Kidney tubule cell (primary cell): Measurements from ENCODE around the gene COQ8B.
"Not testable (repeated sequence)": the region's sequence is repeated elsewhere in the genome, so short reads cannot be mapped to it uniquely, and the experiment has no call there.

Experiments used
- DNase-seq: peaks from one replicate; pipeline ENCODE4 v3.0.0-alpha.2; 2018; ENCODE audit warnings: low spot score

Gene COQ8B

DNA sequence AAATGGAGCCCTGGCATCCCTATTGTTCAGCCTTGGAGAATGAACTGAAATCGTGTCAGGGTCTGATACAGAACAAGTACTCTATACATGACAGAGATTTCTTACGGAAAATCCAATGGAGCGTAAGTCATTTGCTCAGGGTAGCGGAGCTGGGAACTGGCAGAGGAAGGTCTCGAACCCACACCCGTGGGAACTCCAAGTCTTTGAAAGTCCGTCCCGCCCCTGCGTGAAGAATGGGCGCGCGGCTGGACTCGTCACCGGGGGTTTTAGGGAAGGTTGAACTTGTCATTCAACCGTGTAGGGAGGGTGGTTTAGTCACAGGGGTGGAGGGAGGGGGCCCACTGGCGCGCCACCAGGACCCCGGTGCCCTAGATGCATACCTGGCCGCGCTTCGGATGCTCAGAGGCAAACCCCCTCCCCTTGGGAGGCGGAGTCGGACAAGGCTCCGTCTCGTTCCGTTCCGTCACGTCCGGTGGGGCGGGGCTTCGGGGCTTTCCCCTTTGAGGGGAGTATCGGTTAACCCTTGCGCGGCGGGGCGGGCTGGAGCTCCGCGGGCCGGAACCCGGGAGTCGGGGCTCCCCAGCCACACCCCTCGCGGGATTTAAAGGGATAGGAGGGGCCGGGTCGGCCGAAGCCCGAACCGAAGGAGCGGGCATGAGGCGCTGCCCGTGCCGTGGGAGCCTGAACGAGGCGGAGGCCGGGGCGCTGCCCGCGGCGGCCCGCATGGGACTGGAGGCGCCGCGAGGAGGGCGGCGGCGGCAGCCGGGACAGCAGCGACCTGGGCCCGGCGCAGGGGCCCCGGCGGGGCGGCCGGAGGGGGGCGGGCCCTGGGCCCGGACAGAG is at the start of gene COQ8B, which contains the start of gene ITPKC:
Gene COQ8B (minus strand): TSS at position 405 of the 843 bp plus-strand sequence. CDS start 2,254 bp downstream, outside the sequence.
Gene ITPKC (plus strand): TSS at position 631 of the 843 bp plus-strand sequence. CDS start 24 bp downstream, at position 655.
- peak; percentile 100 for DNase-seq

DNA sequence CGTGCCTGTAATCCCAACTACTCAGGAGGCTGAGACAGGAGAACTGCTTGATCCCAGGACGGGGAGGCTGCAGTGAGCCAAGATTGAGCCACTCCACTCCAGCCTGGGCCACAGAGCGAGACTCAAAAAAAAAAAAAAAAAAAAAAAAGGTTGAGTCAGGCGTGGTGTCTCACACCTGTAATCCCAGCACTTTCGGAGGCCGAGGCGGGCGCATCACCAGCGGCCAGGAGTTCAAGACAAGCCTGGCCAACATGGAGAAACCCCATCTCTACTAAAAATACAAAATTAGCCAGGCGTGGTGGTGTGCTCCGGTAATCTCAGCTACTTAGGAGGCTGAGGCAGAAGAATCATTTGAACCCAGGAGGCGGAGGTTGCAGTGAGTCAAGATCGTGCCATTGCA is 49.7 kb upstream of the COQ8B start:
- not testable (repeated sequence) for DNase-seq

DNA sequence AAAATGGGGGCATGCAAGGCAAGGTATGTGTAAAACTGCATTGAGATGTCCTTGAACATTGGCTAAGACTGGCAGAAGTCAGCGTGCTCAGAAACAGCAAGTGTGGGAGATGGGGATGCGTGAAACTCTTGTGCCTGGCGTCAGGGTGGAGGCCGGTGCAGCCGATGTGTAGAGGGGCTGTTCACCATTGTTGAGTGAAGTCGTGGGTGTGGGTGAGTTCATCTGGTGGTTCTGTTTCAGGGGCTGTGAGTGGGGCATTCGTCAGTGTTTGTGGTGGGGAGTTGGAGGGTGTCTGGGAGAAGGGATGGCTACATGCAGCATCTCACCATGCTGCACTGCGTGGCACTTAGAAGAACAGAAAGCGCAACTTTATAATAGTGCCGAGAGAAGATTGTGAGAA is 47.3 kb upstream of the COQ8B start:
- no peak for DNase-seq

DNA sequence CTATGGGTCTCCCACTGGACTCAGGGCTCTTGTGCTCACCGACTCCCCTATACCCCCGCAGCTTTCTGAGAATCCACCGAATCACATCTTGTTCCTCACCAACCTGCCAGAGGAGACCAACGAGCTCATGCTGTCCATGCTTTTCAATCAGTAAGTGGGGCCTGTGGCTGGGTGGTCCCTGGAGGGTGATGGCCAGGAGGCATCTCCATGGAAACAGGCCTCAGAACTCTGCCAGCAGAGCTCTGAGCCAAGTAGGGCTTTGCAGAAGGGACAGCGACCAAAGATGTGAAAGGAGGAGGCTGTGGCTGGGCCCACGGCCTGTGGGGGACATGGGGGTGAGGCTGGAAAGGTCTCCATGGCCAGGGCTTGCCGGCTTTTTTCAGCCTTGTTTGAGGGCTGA is 46.8 kb upstream of the COQ8B start:
- no peak for DNase-seq

DNA sequence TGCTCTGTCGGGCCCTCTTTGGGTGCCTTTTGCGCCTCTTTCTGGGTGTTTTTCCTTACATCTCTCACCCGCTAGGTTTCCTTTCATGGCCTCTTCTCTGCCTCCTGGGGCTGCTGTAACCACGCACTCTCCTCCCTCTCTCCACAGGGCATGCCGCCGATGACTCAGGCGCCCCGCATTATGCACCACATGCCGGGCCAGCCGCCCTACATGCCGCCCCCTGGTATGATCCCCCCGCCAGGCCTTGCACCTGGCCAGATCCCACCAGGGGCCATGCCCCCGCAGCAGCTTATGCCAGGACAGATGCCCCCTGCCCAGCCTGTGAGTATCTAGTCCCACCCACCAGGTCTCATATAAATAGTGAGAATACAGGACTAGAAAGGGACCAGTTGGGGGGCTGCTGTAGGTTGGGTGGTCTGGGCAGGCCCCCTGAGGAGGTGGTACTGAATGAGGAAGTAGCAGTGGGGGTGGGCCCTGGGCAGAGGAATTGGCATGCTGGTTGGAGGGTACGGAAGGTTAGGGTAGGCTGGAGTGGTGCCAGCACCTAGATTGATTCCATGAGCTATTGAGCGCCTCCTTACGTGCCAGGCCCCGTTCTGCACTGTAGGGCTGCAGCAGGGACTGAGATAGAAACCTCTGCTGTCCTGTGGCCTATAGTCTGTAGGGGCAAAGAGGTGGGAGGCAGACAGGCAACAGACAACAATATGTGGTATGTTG is 46.2 kb upstream of the COQ8B start:
- no peak for DNase-seq

DNA sequence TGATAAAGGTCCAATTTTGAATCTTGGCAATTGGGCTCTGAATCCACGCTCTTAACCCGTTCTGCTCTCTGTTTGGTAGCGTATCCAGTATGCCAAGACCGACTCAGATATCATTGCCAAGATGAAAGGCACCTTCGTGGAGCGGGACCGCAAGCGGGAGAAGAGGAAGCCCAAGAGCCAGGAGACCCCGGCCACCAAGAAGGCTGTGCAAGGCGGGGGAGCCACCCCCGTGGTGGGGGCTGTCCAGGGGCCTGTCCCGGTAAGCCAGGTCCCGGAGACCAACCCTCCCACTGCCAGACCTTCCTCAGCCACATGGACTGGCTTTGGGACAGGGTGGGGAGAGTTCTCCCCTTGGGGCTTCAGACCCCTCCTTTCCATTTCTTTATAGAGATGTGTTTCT is 42.7 kb upstream of the COQ8B start:
- no peak for DNase-seq

DNA sequence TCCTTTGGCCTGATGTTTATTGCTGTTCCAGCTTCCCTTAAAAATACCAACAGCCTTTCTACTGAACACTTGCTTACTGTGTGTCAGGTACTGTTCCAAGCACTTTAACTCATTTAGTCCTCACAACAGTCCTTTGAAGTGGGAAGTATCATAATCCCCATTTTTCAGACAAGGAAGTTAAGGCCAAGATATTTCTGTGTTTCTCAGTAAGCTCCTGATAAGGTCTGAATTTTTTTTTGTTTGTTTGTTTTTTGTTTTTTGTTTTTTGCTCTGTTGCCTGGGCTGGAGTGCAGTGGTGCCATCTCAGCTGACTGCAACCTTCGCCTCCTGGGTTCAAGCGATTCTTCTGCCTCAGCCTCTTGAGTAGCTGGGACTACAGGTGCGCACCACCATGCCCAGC is 41.8 kb upstream of the COQ8B start:
- DNase-seq: no peak

DNA sequence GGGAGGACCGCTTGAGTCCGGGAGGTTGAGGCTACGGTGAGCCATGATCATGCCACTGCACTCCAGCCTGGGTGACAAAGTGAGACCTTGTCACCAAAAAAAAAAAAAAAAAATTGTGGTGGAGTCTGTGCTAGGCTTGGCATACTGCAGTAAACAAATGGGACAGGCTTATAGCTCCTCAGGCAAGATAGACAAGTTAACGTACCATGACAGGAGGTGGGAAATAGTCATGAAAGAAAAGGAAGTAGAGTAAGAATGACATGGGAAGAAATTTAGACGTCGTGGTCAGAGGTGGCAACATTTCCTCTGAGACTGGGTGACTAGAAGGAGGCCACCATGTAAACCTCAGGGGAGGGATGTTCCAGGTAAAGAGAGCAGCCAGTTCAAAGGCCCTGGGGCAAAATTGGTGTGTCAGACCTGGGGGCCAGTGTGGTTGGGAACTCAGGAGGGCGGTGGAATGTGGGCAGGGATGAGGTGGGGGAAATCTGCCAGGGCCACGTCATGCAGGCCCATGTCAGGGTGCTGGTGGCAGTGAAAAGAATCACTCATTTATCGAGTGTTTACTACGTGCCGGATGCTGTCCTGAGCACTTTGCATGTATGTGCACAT is 39.9 kb upstream of the COQ8B start:
- DNase-seq: peak; percentile 28

DNA sequence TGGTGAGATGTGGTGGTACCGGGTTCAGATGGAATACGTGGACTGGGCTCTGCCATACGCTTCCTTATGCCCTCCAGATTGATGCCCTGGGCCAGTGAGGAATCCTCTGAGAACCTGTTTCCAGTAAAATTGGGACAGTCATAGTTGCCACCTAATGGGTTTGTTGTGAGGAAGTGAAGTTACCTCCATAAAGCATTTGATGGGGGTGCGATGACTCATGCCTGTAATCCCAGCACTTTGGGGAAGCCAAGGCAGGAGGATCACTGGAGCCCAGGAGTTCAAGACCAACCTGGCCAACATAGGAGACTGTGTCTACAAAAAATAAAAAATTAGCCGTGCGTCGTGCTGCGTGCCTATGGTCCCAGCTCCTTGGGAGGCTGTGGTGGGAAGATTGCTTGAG is 39.1 kb upstream of the COQ8B start:
- DNase-seq: no peak

DNA sequence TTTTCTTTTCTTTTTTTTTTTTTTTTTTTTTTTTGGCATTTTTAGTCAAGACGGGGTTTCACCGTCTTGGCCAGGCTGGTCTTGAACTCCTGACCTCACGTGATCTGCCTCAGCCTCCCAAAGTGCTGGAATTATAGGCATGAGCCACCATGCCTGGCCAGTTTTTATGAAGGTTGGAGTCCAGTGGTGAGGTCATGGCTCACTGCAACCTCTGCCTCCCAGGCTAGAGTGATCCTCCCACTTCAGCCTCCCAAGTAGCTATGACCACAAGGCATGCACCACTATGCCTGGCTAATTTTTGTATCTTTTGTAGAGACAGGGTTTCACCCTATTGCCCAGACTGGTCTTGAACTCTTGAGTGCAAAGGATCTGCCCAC is 38.5 kb upstream of the COQ8B start:
- DNase-seq: peak; percentile 23

DNA sequence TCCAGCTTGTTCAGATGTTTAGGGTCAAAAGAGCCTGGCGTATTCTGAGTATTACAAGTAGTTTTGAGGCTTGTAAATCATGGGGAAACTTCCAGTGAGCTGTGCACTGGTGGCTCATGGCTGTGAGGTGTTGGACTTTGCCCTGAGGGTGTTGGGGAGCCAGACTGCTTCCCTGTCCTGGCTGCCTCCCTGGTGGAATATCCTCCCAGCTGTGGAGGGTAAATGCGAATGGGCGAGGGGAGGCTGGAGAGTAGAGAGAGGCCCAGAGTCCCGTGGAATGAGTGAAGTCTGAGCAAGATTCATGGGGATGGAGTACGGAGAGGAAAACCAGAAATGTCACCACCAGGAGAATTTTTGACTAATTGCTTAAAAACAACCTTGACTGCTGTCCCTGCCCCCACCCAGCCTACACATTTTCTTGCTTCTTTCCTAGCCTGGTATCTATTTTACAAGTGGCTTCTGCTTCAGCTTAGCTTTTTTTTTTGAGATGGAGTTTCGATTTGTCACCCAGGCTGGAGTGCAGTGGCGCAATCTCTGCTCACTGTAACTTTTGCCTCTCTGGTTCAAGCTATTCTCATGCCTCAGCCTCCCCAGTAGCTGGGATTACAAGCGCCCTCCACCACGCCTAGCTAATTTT is 38.0 kb upstream of the COQ8B start:
- peak; percentile 23 for DNase-seq

DNA sequence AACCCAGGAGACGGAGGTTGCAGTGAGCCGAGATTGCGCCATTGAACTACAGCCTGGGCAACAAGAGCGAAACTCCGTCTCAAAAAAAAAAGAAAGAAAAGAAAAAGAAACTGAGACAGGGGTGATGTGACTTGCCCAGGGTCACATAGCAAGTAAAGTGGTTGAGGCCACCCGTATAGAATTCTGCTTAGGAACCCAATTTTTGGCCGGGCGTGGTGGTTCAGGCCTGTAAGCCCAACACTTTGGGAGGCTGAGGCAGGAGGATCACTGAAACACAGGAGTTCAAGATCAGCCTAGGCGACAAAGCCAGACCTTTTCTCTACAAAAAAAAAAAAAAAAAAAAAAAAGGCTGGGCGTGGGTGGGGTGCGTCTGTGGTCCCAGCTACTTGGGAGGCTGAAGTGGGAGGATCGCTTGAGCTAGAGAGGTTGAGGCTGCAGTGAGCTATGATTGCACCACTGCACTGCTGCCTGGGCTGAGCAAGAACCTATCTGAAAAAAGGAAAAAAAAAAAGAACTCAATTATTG is 35.6 kb upstream of the COQ8B start:
- no peak for DNase-seq

DNA sequence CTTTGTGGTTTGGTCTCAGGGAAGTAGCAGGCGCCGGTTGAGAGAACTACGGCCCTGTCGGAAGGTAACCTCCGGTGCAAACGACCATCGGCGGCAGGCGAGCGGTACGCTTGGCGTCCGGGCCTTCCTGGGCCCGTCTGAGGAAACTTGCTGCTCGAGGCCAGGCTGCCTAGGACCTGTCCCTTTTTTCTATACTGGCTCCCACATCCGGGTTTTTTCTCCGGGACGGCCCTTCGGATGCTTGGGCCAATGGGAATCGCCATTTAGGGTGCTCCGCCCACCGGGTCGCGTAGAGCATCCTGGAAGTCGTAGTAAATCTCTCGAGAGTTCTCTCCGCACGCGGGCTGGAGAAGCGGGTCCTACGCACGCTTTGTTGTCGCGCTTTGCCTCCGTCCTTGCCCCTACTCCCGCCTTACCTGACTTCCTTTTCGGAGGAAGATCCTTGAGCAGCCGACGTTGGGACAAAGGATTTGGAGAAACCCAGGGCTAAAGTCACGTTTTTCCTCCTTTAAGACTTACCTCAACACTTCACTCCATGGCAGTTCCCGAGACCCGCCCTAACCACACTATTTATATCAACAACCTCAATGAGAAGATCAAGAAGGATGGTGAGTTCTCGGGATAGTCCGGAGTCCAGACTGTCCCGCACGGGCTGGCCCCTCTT is 34.3 kb upstream of the COQ8B start, which contains the start of gene SNRPA:
Gene SNRPA (plus strand): TSS at position 330 of the 664 bp plus-strand sequence. CDS start 206 bp downstream, at position 536.
- DNase-seq: peak; percentile 98

DNA sequence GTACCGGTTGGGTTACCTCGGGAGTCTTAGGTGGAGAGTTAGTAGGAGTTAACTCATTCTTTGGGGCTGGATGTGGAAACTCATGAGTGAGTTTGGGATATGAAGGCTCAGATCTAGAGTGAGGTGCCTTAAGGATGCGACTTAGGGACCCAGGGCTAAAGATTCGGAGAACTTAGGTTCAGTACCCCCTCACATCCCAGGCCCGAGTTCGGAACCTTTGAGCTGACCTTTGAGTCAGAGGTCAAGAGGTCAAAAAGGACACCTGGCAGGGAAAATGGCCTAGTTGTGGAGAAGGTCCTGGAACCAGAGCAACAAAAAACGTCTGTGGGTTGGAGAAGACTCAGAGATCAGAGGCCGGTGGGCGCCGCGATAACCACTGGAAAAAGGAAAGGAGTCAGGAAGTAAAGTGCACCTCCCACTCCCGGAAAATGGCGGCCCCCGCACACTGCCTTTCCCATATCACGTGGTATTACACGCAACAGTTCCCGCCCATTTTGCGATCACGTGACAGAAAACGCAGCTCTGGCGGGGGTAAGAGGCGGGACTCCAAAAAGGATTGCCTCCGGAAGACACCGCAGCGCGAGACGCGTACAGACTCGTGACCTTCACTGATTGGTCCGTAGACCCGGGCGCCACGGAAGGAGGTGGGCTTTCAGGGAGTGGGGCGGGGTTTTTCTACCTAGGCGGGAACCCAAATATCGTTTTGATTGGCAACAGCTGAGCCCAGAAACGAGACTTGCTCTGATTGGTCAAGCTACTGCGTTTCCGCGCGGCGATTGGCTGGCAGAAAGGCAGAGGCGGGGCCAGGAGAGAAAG is 33.6 kb upstream of the COQ8B start, which contains the start of gene ACTMAP:
Gene ACTMAP (minus strand): TSS at position 420 of the 816 bp plus-strand sequence. CDS start 674 bp downstream, outside the sequence.
- DNase-seq: peak; percentile 100

DNA sequence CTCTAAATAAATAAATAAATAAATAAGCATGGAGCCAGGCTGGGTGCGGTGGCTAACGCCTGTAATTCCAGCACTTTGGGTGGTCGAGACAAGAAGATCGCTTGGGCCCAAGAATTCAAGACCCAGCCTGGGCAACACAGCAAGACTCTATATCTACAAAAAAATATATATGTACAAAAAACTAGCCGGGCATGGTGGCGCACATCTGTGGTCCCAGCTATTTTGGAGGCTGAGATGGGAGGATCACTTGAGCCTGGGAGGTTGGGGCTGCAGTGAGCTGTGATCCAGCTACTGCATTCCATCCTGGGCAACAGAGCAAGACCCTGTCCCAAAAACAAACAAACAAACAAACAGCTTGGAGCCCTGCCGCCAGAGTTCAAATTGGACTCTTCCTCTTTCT is 30.9 kb upstream of the COQ8B start:
- no peak for DNase-seq

DNA sequence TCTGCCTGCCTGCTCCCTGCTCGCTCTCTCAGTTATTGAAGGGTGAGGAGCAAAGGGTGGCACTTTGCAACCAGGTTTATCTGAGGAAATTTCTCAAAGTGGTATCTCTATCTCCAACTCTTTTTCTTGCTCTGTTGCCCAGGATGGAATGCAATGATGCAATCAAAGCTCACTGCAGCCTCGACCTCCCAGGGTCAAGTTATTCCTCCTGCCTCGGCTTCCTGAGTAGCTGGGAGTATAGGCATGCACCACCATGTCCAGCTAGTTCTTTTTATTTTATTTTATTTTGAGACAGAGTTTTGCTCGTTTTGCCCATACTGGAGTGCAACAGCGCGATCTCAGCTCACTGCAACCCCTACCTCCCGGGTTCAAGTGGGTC is 28.7 kb upstream of the COQ8B start:
- peak; percentile 72 for DNase-seq

DNA sequence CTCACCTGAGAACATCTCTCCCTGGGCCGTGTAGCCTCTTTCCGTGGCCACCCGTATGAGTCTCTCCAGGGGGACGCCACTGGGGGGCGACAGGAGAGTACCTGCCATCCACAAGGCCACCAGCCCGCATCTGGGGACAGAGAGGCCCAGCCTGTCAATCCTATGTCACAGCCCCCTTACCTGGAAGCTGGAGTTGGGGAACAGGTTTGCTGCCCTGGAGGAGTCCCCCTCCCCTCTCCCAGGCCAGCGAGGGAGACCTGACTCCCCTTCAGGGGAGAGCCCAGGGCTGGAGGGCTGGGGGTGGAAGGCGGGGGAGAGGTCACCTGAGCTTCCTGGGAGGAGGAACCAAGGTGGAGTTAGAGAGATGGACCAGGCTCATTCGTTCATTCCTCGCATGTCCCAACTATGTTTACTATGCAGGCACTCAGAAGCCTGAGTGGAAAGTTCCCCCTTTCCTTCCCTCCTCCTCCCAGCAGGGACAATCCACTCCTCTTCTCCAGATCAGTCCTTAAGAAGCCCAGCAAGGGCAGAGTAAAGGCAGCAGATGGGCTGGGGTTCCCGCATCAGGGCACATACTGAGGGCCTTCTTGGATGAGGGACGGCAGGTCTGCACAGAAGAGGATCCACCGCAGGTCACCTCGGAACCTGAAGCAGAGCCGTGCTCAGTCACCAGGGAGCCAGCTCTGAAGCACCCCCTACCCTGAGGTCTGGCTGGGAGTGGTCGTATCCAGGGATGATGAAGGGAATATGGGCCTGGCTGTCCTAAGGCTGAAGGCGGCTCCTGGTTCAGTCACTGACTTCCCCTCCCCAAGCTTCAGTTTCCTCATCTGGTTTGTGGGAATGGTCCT is 28.1 kb upstream of the COQ8B start:
- no peak for DNase-seq

DNA sequence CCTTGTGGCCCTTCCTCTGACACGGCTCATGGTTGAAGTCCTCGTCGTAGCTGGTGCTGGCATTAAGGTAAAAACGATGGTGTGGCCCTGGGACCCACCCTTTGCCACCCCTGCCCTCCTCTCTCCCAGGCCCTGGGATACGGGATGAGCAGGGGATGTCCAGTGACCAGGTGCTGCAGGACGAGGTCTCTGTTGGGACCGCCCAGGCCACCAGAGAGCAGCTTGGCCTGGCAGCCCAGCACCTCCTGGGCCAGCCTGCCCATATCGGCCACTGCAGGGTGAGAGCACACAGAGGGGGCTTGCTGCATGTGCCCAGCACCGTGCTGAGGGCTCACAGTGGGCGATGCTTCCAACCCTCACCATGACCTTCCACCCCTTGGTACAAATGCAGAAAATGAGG is 27.2 kb upstream of the COQ8B start:
- DNase-seq: no peak

DNA sequence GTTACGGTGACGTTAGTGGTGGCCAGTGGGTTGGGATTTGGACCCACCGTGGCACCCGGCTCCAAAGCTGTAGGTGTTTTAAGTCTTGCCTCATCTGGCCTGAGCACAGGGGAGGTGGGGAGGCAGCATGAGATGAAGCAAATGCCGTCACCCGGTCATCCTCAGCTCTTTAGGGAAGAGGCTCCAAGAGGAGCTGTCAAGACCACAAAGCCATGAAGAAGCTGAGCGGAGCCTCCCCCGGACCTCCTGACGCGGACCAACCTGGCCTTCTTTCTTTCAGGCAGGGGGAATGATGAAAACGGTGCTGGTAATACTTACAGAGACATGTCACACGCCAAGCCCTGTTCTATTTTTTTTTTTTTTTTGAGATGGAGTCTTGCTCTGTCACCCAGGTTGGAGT is 26.2 kb upstream of the COQ8B start:
- DNase-seq: no peak

DNA sequence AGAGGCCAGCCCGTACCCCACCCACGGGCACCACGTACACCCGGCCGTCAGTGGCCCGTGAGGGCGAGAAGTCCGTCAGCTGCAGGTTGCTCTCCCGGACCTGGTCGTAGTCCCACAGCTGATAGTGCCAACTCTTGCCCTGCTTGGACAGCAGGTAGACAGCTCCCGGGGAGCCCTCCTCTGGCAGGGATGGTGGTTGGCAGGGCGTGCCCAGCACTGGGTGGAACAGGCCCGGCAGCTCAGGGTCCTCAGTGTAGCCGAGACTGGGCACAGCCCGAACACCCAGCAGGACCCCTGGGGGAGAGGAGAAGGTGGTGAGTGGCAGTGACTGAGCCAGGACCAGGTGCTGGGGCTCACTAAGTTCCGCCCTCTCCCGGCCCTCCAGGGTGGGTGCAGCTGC is 25.8 kb upstream of the COQ8B start:
- DNase-seq: no peak
